Stimulated activated CD4-positive, alpha-beta T cell treated with anti-CD3 and anti-CD28 coated beads, Interleukin-15, amount 100 ng/mL, for 24 hours (primary cell): ENCODE data around the gene CUBN.

Source experiments
- DNase-seq: peaks from one replicate; pipeline ENCODE4 v3.0.0-alpha.2; 2020

Gene CUBN

GRCh38 chr10:17066807-17067206 is 62.8 kb downstream of the CUBN start:
- DNase-seq, result no peak

- no peak for DNase-seq
Observed at GRCh38 chr10:17066000-17066399, 63.6 kb downstream of the CUBN start.

DNA sequence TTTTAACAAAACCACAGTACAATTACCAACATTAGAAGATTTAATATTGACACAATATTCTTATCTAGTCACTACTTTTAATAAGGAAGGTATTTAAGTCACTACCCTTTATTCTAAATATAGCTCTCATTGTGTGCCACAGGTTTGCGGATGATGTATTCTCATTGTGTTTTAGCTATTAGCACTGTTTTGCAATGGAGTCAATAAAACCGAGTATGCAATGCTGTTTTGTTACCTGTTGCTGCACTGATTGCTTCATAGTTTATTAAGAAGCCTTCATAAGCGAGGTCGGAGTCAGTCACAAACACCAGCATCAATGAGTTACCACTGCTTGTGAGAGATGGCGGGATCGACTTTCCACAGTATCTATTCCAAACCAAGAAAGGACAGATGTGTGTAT is 64.3 kb downstream of the CUBN start:
- DNase-seq, result no peak

GRCh38 chr10:17064435-17064834 is 65.2 kb downstream of the CUBN start:
- no peak for DNase-seq

GRCh38 chr10:17062955-17063484 is 66.6 kb downstream of the CUBN start:
- DNase-seq, result no peak

DNA sequence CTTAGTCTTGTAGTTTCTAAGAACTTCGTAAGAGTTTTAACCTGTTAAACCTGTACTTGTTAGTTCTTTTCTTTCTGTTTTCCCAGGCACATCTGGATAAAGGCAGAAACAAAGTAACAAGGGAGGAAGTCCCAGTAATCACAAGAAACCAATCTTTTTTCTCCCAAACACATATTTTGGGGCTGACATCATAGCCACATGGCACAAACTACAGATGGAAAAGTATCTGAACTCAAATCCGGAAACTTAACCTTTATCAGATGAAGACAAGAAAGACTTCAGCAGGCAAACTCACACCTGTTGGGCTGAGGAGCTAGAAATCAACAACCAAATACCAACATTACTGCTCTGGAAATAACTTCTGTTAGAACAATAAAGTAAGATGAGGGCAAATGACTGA is 67.1 kb downstream of the CUBN start:
- DNase-seq, result no peak

DNA sequence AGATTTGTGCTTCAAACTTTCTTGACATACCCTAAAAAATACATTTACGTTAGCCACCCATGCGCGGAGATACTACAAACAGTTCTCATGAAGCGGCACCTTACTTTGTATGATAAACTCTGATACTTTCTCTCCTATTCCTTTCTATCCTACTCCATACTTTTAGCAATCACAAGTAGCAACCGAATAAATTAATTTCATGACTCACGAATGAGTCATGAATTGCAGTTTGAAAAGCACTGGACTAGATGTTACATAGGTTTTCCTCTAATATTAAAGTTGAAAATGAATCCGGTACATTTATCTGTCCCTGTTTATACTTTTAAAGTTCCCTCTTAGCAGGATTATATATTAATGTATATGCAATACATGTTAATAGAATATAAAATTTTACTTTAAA is 67.6 kb downstream of the CUBN start:
- DNase-seq, result no peak

- no peak for DNase-seq
Observed at GRCh38 chr10:17061418-17061817, 68.2 kb downstream of the CUBN start.

DNA sequence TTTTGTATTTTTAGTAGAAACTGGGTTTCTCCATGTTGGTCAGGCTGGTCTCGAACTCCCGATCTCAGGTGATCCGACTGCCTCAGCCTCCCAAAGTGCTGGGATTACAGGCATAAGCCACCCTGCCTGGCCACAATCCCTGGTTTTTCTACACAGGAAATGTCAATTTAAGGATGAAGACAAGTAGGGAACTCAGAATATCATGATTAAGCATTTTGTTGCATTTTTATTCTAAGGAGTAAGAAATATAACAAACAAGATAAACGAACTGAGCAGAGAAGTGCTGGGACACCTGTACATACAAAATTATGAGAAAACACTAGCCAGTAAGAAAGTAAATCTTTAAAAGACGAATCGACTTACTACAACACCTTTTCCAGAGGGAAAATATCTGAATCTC is 69.3 kb downstream of the CUBN start:
- DNase-seq, result no peak

GRCh38 chr10:17059197-17059688 is 70.4 kb downstream of the CUBN start:
- no peak for DNase-seq

- no peak for DNase-seq
Observed at GRCh38 chr10:17058093-17058492, 71.5 kb downstream of the CUBN start.

- no peak for DNase-seq
Observed at GRCh38 chr10:17056781-17057428, 72.7 kb downstream of the CUBN start.

DNA sequence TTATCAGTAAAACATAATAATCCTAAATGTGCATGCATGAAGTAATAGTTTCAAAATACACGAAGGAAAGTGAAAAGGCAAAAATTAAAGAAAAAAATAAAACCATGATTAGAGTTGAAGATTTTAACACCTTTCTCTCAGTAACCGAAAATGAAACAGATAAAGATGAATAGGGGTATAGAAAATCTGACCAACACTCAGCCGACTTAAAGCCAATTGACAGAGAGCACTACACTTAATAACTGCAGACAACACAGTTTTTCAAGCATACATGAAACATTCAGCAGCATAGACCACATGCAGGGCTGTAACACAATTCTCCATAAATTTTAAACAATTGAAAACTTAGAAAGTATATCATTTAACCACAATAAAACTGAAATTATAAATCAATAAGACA is 76.1 kb downstream of the CUBN start:
- no peak for DNase-seq

- no peak for DNase-seq
Observed at GRCh38 chr10:17053061-17053460, 76.5 kb downstream of the CUBN start.

DNA sequence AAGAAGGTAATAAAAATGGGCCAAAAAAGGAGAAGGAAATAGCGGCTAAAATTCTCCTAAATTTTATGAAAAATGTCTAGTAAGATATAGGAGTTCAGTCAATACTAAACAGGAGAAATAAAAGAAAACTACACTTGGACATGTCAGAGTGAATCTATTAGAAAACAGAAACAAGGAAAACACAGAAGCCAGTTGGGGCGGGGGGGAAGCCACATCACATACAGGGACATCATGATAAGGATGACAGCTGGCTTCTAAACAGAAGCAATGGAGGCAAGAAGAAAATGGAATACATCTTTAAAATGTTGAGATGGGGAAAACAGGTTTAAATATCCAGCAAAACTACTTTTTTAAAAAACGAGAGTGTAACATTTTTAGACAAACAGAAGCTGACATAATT is 77.8 kb downstream of the CUBN start:
- no peak for DNase-seq

DNA sequence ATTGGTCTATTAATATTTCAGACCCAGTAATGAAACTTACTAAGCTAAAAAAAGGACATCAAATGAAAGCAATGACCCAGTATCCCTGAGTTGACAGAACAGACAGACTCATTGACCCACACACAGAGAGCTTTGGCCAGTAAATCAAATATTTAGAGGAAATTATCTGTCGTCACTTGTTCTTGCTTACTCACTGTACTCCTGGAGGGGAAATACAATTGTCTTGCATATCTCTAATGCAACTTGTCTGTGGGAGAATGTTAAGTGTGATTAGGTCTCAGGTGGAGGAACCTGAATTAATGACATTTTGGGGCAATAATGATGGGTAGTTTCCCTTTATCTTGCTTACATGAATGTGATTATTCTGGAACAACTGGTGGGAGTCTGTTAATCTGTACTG is 80.4 kb downstream of the CUBN start:
- no peak for DNase-seq

GRCh38 chr10:17047908-17048307 is 81.7 kb downstream of the CUBN start:
- DNase-seq, result no peak

- no peak for DNase-seq
Observed at GRCh38 chr10:17046989-17047388, 82.6 kb downstream of the CUBN start.

GRCh38 chr10:17043586-17043985 is 86.0 kb downstream of the CUBN start:
- no peak for DNase-seq

- no peak for DNase-seq
Observed at GRCh38 chr10:17041626-17042520, 87.7 kb downstream of the CUBN start.

DNA sequence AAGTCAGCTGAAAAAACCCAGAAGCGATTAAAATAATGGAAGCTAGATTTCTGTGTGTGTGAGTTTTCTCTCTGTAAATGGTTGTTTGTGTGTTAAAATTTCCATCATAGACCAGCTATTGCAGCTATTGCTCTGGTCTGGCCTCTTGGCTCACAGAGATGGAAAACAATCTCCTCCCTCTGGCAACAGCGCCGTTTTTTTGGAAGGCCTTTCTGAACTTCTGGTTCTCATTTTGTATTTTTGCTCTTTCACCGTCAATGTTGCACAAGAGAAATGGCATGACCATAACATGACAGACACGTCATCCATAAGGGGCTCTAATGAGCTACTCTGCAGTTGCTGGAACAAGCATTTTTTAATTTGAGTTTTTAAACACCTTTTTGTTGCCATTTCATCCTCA is 91.0 kb downstream of the CUBN start:
- no peak for DNase-seq

DNA sequence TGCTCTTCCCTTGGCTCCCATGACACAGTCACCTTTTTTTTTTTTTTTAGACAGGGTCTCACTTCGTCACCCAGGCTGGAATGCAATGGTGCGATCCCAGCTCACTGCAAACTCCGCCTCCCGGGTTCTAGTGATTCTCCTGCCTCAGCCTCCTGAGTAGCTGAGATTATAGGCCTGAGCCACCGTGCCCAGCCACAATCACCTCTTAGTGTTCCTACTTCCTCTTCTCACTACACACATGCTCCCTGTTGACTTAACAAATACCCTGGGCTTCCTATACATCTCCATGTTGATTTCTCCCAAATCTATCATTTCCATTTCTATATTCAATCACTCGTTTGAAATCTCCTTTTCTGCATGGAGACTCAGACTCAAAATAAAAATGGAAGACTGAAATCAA is 91.7 kb downstream of the CUBN start:
- DNase-seq, result no peak

DNA sequence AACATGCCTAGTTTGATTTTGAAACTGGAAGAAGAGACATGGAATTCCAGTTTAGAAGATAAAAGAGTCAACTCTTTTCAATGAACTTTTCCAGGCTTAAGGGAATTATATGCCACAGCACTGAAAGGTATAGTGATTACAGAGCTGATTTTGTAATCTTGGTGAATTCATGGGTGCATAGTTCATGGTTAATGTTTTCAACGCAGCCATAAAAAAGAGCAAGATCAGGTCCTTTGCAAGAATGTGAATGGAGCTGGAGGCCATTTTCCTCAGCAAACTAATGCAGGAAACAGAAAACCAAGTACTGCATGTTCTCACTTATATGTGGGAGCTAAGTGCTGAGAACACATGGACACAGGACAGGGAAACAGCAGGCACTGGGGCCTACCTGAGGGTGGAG is 94.2 kb downstream of the CUBN start:
- no peak for DNase-seq
